Subcutaneous preadipocyte (primary cell): ENCODE data around the gene IFI6. TPM values are rescaled to one million over a fixed set of nuclear protein-coding genes. Genes with fewer than 3 reads are reported as not detected.

ENCODE experiments used
- small RNA-seq: library from RNA; depleted of rRNA; stranded (forward); fragments of <200 nt; gene quantifications from one replicate; pipeline ENCODE3, GENCODE V24; 2012
- total RNA-seq: library from RNA; depleted of rRNA; stranded (reverse); fragments of >200 nt; gene quantifications from 2 replicates; pipeline ENCODE4 v1.2.3, GENCODE V29; 2012

Gene IFI6
- total RNA-seq = 10.8 and 15.4 TPM in 2 replicates

GRCh38 chr1:27671964-27672749 is at the start of gene IFI6:
Gene IFI6, minus strand, starts transcription at chr1:27672192. Its CDS starts 2,878 bp downstream, at chr1:27669314.

GRCh38 chr1:27634985-27635367 is 37.0 kb downstream of the IFI6 start, which contains the start of gene FGR:
Gene FGR, minus strand, starts transcription at chr1:27635185. Its CDS starts 11,269 bp downstream, at chr1:27623916.

Small RNAs within 50 kb of the gene (small RNA-seq; reads per million reads assigned to genes)
- 0.08 reads per million for gene AL031729.1
- not detected for gene RNU6-424P
- not detected for gene RNU6-949P

Other genes starting within 250 kb of the IFI6 start
- gene WASF2, start 182.0 kb downstream of the IFI6 start, total RNA-seq = 16.9 and 20.1 TPM in 2 replicates
- gene AHDC1, start 68.0 kb downstream of the IFI6 start, total RNA-seq = 8.1 and 12.3 TPM in 2 replicates
- gene FGR, start 37.0 kb downstream of the IFI6 start, total RNA-seq = not detected in 2 replicates
- 12.7 and 12.9 TPM in 2 replicates for gene FAM76A, start 53.8 kb upstream of the IFI6 start, total RNA-seq
- 46.1 and 54.0 TPM in 2 replicates for gene STX12, start 101.0 kb upstream of the IFI6 start, total RNA-seq
- gene PPP1R8, start 158.6 kb upstream of the IFI6 start, total RNA-seq = 29.4 and 34.2 TPM in 2 replicates
- 10.3 and 13.9 TPM in 2 replicates for gene THEMIS2, start 200.4 kb upstream of the IFI6 start, total RNA-seq
- 29.4 and 46.1 TPM in 2 replicates for gene RPA2, start 242.4 kb upstream of the IFI6 start, total RNA-seq